GM12891 (cell line): Measurements from ENCODE around the gene LRRC26. TPM values are rescaled to one million over a fixed set of nuclear protein-coding genes. Genes with fewer than 3 reads are reported as not detected.

Source experiments
- DNase-seq: peaks from one replicate; pipeline ENCODE4 v3.0.0; 2011; ENCODE audit warnings: low spot score; ENCODE audit not compliant: insufficient read length
- FAIRE-seq: peaks from 2 replicates; lab custom pipeline; 2011; peaks lifted over from hg19 to GRCh38; lab: Jason Lieb, UNC
- PAX5 ChIP-seq: IDR thresholded peaks from 2 replicates; pipeline ENCODE4 v1.6.1; 2011; ENCODE audit warnings: low read length, moderate library complexity, mild to moderate bottlenecking; ENCODE audit not compliant: insufficient read depth, severe bottlenecking
- POLR2A ChIP-seq: IDR thresholded peaks from 2 replicates; pipeline ENCODE4 v1.6.1; 2011; ENCODE audit warnings: low read depth, low read length, control low read depth
- POLR2AphosphoS5 ChIP-seq: IDR thresholded peaks from 2 replicates; pipeline ENCODE4 v1.6.1; 2011; ENCODE audit warnings: low read depth, low read length, control low read depth
- POU2F2 ChIP-seq: IDR thresholded peaks from 2 replicates; pipeline ENCODE4 v1.6.1; 2011; ENCODE audit warnings: low read depth, mild to moderate bottlenecking, control low read depth, low read length, moderate library complexity
- SPI1 ChIP-seq: IDR thresholded peaks from 2 replicates; pipeline ENCODE4 v1.6.1; 2011; ENCODE audit warnings: low read depth, low read length, control low read depth
- TAF1 ChIP-seq: IDR thresholded peaks from 2 replicates; pipeline ENCODE4 v1.6.1; 2011; ENCODE audit warnings: low read depth, low read length, control low read depth
- polyA plus RNA-seq: library from polyadenylated mRNA; unstranded; fragments of >200 nt; gene quantifications from one replicate; pipeline ENCODE4 v1.2.1, GENCODE V29; 2012; ENCODE audit warnings: low read depth, missing spikeins, inconsistent platforms; ENCODE audit not compliant: missing spikeins

The LRRC26 gene, protein sequence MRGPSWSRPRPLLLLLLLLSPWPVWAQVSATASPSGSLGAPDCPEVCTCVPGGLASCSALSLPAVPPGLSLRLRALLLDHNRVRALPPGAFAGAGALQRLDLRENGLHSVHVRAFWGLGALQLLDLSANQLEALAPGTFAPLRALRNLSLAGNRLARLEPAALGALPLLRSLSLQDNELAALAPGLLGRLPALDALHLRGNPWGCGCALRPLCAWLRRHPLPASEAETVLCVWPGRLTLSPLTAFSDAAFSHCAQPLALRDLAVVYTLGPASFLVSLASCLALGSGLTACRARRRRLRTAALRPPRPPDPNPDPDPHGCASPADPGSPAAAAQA
- polyA plus RNA-seq, result 0.09 TPM

DNA sequence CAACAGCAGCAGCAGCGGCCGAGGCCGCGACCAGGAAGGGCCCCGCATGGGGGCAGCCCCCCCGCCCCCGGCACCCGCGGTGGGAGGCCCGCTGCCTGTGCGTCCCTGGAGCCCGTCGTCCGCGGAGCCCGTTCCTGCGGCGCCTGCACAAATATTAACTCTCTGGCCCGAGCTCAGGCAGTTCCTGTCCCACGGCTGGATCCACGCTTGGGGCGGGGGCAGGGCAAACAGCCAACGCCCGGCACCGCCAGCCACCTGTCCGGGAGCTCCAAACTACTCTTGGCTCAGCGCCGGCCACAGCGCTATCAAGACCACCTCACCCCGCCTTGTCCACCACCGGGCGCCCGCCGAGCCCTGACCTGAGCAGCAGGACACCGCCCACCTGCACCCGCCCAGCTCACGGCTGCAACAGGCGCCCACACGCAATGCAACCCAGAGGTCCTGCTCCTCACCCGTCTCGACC is at the start of gene LRRC26:
TSS of gene LRRC26 (minus strand) at position 156 of the 463 bp plus-strand sequence. CDS start at position 48, 108 bp downstream.
- TF ChIP-seq SPI1 (no peak), POLR2AphosphoS5 (no peak), TAF1 (no peak), PAX5 (no peak), POU2F2 (no peak), POLR2A (no peak)
- no peak for DNase-seq
- no peak for FAIRE-seq

DNA sequence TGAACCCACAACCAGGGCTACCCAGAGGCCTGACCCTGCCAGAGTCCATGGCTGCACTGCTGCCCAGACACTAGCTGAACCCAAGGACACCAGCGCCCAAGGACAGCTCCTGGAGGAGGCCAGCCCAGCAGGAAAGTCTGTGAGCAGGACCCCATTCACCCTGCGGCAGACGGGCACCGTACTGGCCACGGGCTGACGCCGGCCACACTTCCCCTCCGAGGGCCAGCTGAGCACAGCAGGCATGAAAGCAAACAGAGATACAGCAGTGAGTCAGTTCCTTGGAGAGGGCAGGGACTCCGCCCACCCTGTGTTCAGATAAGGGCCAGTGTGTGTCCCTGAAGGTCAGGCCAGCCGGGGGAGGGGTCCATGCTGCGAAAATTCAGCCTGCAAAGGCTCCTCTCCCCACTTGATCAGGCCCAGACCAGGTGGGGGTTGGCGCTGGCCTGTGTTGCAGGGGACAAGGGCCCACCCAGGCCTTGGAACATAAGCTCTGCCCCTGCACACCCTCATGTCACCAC is 49.0 kb upstream of the LRRC26 start:
- DNase-seq (no peak), FAIRE-seq (no peak)

DNA sequence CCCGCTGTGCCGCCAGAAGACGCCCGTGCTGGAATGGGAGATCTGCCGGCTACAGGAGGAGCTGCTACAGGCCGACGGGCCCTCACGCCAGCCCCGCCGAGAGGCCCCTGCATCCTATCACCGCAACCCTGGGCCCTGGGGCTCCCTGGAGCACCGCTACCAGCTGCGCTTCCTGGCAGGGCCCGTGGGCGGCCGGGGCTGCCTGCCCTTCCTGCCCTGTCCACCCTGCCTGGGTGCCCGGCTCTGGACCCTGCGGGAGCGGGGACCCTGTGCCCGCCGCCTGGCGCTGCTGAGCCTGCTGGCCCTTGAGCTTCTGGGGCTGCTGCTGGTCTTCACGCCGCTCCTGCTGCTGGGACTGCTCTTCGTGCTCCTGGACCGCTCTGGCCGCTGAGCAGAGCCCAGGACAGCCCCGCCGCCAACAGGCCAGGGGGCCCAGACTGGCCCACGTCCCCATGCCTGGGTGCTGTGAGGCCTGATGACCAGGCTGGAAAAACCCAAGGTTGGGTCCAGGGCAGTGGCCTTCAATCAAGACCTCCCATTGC is 48.4 kb upstream of the LRRC26 start:
- FAIRE-seq (no peak), DNase-seq (no peak)
- TF ChIP-seq SPI1 (no peak), POLR2AphosphoS5 (no peak), POU2F2 (no peak), PAX5 (no peak), TAF1 (no peak), POLR2A (no peak)

More for the DNA sequence above, 49.0 kb upstream of the LRRC26 start:
- TF ChIP-seq TAF1, result no peak
- TF ChIP-seq PAX5, result no peak
- no peak for TF ChIP-seq POLR2AphosphoS5
- TF ChIP-seq SPI1, result no peak
- TF ChIP-seq POU2F2, result no peak
- no peak for TF ChIP-seq POLR2A

DNA sequence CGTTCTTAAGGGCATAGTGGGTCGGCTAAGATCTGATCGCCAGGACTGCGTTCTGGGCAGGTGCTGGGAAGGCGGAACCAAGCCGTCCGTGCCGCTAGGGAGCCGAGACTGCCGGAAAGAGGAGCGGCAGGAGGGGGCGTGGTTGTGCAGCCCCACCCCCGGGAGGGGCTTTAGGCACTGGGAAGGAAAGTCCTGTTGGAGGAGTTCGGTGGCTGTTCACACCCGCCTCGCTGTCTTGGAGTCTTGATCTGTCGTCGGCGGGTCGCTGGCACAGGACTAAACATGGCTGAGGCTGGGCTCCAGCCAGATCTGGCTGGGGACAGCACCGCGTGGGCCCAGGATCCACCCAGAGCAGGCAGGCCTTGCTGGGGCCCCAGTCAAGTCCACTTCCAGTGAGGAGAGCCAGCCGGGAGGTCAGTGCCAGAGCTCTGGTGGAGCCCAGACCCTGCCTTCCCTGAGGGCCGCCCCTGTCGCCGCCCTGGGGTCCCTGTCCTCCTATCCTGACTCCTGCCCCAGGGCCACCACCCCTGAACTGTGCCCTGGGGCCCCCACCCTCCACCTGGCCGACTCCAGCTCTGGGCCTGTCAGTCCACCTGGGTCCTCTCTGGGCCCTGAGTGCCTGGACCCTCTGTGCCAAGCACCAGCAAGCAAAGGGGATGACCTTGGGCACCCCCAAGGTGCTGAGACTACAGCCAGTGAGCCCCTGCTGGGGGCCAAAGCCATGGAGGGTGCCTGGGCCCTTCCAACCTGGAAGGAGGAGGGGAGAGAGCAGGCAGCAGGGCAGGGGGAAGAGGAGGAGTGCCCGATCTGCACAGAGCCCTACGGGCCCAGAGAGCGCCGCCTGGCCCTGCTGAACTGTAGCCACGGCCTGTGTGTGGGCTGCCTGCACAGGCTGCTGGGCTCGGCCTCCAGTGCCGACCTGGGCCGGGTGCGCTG is 47.7 kb upstream of the LRRC26 start:
- no peak for FAIRE-seq
- DNase-seq, result no peak
- TF ChIP-seq SPI1, result no peak
- TF ChIP-seq POU2F2, result no peak

DNA sequence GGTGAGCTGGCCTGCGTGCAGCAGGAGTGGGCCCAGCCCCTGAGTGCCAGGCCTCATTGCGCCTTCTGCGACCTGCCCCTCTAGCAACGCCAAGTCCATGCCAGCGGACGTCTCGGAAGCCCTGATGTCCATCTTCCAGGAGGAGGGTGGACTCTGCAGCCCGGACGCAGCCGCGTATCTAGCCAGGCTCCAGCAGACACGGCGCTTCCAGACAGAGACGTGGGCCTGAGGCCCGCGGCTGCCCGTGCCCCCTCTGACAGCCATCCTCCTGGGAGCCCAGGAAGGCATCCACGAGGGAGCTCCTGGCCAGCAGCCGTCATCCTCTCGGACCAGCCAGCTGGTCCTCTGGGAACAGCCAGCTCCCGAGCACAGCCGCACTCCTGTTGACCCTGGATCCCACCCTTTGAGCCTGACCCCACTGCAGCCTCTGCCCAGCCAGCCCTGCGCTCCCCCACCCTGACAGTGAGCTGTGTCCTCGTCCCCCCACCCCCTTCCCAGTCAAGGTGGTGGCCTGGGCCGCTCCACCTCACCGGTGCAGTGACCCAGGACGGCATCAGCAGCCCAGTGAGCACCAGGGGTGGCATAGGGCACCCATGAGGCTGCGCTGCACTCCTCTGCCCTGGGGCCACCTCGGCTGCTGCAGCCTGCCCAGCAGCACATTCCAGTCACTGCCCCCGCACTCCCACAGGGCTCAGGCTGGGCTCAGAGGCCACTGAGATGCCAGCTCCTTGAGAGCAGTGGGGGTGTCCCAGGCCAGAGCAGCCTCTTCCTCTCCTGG is 46.5 kb upstream of the LRRC26 start:
- no peak for FAIRE-seq
- no peak for DNase-seq
- TF ChIP-seq PAX5 (no peak), SPI1 (no peak), POLR2AphosphoS5 (no peak), POU2F2 (no peak), POLR2A (no peak), TAF1 (no peak)

DNA sequence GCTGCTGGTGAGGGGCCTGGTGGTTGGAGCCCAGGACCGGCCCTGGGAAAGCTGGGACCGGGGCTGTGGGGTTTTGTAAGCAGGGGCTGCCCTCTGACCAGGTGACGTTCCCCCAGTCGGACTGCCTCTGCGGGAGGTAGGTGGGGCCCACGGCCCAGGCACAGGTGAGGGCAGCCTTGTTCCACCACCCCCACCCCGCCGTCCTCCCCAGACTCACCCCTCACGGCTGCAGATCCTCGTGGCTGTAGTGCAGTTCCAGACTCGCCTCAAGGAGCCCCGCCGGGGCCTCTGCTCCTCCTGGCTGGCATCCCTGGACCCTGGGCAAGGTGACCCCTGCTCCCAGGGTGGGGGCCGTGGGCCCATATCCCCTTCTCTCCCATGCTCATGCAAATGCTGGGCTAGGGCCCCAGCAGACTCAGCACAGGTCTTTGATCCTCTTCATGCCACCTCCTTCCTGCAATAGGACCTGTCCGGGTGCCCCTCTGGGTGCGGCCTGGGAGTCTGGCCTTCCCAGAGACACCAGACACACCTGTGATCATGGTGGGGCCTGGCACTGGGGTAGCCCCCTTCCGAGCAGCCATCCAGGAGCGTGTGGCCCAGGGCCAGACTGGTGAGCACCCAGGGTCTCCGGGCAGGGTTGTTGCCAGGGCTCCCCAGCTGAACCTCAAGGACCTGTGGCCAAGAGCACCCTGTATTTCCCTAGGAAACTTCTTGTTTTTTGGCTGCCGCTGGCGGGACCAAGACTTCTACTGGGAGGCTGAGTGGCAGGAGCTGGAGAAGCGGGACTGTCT is 45.5 kb upstream of the LRRC26 start:
- no peak for DNase-seq
- no peak for TF ChIP-seq TAF1
- no peak for TF ChIP-seq POU2F2
- TF ChIP-seq POLR2A, result no peak
- TF ChIP-seq POLR2AphosphoS5, result no peak
- TF ChIP-seq PAX5, result no peak
- TF ChIP-seq SPI1, result no peak
- no peak for FAIRE-seq

DNA sequence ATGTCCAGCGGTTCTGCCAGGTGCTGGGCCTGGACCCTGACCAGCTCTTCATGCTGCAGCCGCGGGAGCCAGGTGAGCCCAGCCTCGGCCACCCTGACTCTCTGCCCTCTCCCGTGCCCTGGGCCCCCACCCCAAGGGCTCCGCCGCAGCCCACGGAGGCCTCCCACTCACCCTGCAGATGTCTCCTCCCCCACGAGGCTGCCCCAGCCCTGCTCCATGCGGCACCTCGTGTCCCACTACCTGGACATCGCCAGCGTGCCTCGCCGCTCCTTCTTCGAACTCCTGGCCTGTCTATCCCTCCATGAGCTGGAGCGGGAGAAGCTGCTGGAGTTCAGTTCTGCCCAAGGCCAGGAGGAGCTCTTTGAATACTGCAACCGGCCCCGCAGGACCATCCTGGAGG is 44.8 kb upstream of the LRRC26 start:
- FAIRE-seq (no peak), DNase-seq (no peak)
- TF ChIP-seq TAF1 (no peak), POU2F2 (no peak), SPI1 (no peak), POLR2AphosphoS5 (no peak), PAX5 (no peak), POLR2A (no peak)
